Vagina (tissue), 2 donors: ENCODE data around the gene CORO6. TPM values are rescaled to one million over a fixed set of nuclear protein-coding genes. Genes with fewer than 3 reads are reported as not detected.
A peak's percentile ranks its signal among the peaks of the same experiment; 100 is the strongest.

Source experiments
- DNase-seq, 2 donors: peaks; one replicate each; pipeline ENCODE4 v3.0.0-alpha.2; 2017; ENCODE audit errors: extremely low spot score in 2 of 2
- H3K27ac ChIP-seq: fragments of 200-600 bp; sonication (generic); one replicate; pipeline ENCODE4 v1.5.1; 2019
- H3K27me3 ChIP-seq: fragments of 200-600 bp; sonication (generic); one replicate; pipeline ENCODE4 v1.5.1; 2019
- H3K36me3 ChIP-seq, 2 donors: fragments of 200-600 bp; sonication (generic); one replicate each; pipeline ENCODE4 v1.5.1; 2017 to 2019
- H3K4me1 ChIP-seq: fragments of 200-600 bp; sonication (generic); one replicate; pipeline ENCODE4 v1.5.1; 2019
- H3K4me3 ChIP-seq, 2 donors: fragments of 200-600 bp; sonication (generic); 1 replicate in 1 of 2; 2 replicates in 1 of 2; pipeline ENCODE4 v1.5.1; 2016 to 2019
- H3K9me3 ChIP-seq: fragments of 200-600 bp; sonication (generic); one replicate; pipeline ENCODE4 v1.5.1; 2019
- CTCF ChIP-seq, 3 experiments: fragments of 450-650 bp in 2 of 3; fragments of 200-600 bp in 1 of 3; sonication (generic) in 1 of 3; IDR thresholded peaks; one replicate each; pipeline ENCODE4 v1.5.1; 2017 to 2019; ENCODE audit warnings: antibody characterized with exemption in 3 of 3, mild to moderate bottlenecking in 2 of 3, moderate library complexity in 2 of 3
- POLR2A ChIP-seq, 2 donors: fragments of 450-650 bp; IDR thresholded peaks; one replicate each; pipeline ENCODE4 v1.6.1; 2017; ENCODE audit warnings: antibody characterized with exemption in 2 of 2, mild to moderate bottlenecking in 2 of 2, moderate library complexity in 2 of 2
- POLR2AphosphoS5 ChIP-seq, 2 donors: sonication (generic); formaldehyde crosslinking; IDR thresholded peaks; one replicate each; pipeline ENCODE4 v1.9.0; 2017; ENCODE audit warnings: antibody characterized with exemption in 2 of 2, mild to moderate bottlenecking in 2 of 2, low read depth in 1 of 2; ENCODE audit not compliant: insufficient read depth in 1 of 2
- intact Hi-C: fragments of 100-400 bp; cut with DNase I; formaldehyde crosslinking; loops from one replicate; pipeline ENCODE4 v1.15.1; 2023
- total RNA-seq: library from RNA; depleted of rRNA; stranded (reverse); fragments of >200 nt; gene quantifications from one replicate; pipeline ENCODE4 v1.2.3, GENCODE V29; 2016

CORO6 gene
- total RNA-seq, 1 donor from 2014 or later: 23.6 TPM

GRCh38 chr17:29645515-29646051 is 22.9 kb upstream of the CORO6 start:
- intact Hi-C loops: no loop called here
- peak in 1 of 2 donors; percentile 4 for TF ChIP-seq POLR2A (IDR thresholded peaks at IDR 0.05)
- no peak for TF ChIP-seq CTCF (IDR thresholded peaks at IDR 0.05)
- TF ChIP-seq POLR2AphosphoS5 (IDR thresholded peaks at IDR 0.05; ENCODE audit: insufficient read depth in 1 of 2, low read depth in 1 of 2): peak in 1 of 2 donors; percentile 89
- H3K4me1 ChIP-seq: peaks cover 59% of the 10 kb centered on the region

GRCh38 chr17:29643817-29644160 is 21.1 kb upstream of the CORO6 start:
- peak overlapping the region; percentile 87 for H3K27ac ChIP-seq
- no peaks in the 10 kb centered on the region for H3K9me3 ChIP-seq
- DNase-seq: no peak
- no peak overlapping the region for H3K4me3 ChIP-seq
- H3K36me3 ChIP-seq: no peaks in the 10 kb centered on the region
- peaks cover 77% of the 10 kb centered on the region for H3K4me1 ChIP-seq
- H3K27me3 ChIP-seq: no peaks in the 10 kb centered on the region
- intact Hi-C loops: no loop called here
- TF ChIP-seq POLR2AphosphoS5 (IDR thresholded peaks at IDR 0.05; ENCODE audit: insufficient read depth in 1 of 2, low read depth in 1 of 2) (no peak), POLR2A (IDR thresholded peaks at IDR 0.05) (no peak), CTCF (IDR thresholded peaks at IDR 0.05) (no peak)

More at GRCh38 chr17:29645515-29646051, 22.9 kb upstream of the CORO6 start:
- Histone ChIP-seq H3K36me3 (no peaks in the 10 kb centered on the region), H3K9me3 (no peaks in the 10 kb centered on the region), H3K27ac (peak overlapping the region; percentile 87), H3K4me3 (no peak overlapping the region), H3K27me3 (no peaks in the 10 kb centered on the region)
- DNase-seq: peak in 1 of 2 donors; percentile 95

GRCh38 chr17:29642171-29642611 is 19.5 kb upstream of the CORO6 start:
- no peak for DNase-seq
- intact Hi-C loops: no loop called here
- no peaks in the 10 kb centered on the region for H3K27me3 ChIP-seq
- peak overlapping the region; percentile 87 for H3K27ac ChIP-seq
- no peak overlapping the region for H3K4me3 ChIP-seq
- TF ChIP-seq POLR2AphosphoS5 (IDR thresholded peaks at IDR 0.05; ENCODE audit: insufficient read depth in 1 of 2, low read depth in 1 of 2): no peak
- no peak for TF ChIP-seq POLR2A (IDR thresholded peaks at IDR 0.05)
- TF ChIP-seq CTCF (IDR thresholded peaks at IDR 0.05): no peak
- H3K9me3 ChIP-seq: no peaks in the 10 kb centered on the region
- no peaks in the 10 kb centered on the region for H3K36me3 ChIP-seq
- H3K4me1 ChIP-seq: peaks cover 78% of the 10 kb centered on the region

GRCh38 chr17:29640981-29641642 is 18.4 kb upstream of the CORO6 start:
- peaks cover 73% of the 10 kb centered on the region for H3K4me1 ChIP-seq
- H3K4me3 ChIP-seq: no peak overlapping the region
- H3K27me3 ChIP-seq: no peaks in the 10 kb centered on the region
- DNase-seq: no peak
- no peaks in the 10 kb centered on the region for H3K36me3 ChIP-seq
- TF ChIP-seq POLR2A (IDR thresholded peaks at IDR 0.05) (no peak), CTCF (IDR thresholded peaks at IDR 0.05) (no peak), POLR2AphosphoS5 (IDR thresholded peaks at IDR 0.05; ENCODE audit: insufficient read depth in 1 of 2, low read depth in 1 of 2) (peak in 1 of 2 donors; percentile 41)
- H3K9me3 ChIP-seq: no peaks in the 10 kb centered on the region
- peak overlapping the region; percentile 87 for H3K27ac ChIP-seq
- intact Hi-C loops: no loop called here

- no peak for TF ChIP-seq POLR2AphosphoS5 (IDR thresholded peaks at IDR 0.05; ENCODE audit: insufficient read depth in 1 of 2, low read depth in 1 of 2)
- TF ChIP-seq POLR2A (IDR thresholded peaks at IDR 0.05): no peak
Measured at GRCh38 chr17:29640413-29640812, 17.7 kb upstream of the CORO6 start.

More at GRCh38 chr17:29640413-29640812, 17.7 kb upstream of the CORO6 start:
- H3K36me3 ChIP-seq: no peaks in the 10 kb centered on the region
- DNase-seq: no peak
- peaks cover 67% of the 10 kb centered on the region for H3K4me1 ChIP-seq
- no peaks in the 10 kb centered on the region for H3K27me3 ChIP-seq
- H3K27ac ChIP-seq: peak overlapping the region; percentile 87
- H3K9me3 ChIP-seq: no peaks in the 10 kb centered on the region
- intact Hi-C loops: no loop called here
- no peak overlapping the region for H3K4me3 ChIP-seq
